NCI-H2227 (cell line): Measurements from ENCODE around the gene KCNT2.
"Not testable (repeated sequence)": the region's sequence is repeated elsewhere in the genome, so short reads cannot be mapped to it uniquely, and the experiment has no call there.

Experiments
- DNase-seq: peaks from one replicate; lab custom pipeline; 2025; ENCODE audit not compliant: unreplicated experiment; lab: John Stamatoyannopoulos, UW

The KCNT2 gene

DNA sequence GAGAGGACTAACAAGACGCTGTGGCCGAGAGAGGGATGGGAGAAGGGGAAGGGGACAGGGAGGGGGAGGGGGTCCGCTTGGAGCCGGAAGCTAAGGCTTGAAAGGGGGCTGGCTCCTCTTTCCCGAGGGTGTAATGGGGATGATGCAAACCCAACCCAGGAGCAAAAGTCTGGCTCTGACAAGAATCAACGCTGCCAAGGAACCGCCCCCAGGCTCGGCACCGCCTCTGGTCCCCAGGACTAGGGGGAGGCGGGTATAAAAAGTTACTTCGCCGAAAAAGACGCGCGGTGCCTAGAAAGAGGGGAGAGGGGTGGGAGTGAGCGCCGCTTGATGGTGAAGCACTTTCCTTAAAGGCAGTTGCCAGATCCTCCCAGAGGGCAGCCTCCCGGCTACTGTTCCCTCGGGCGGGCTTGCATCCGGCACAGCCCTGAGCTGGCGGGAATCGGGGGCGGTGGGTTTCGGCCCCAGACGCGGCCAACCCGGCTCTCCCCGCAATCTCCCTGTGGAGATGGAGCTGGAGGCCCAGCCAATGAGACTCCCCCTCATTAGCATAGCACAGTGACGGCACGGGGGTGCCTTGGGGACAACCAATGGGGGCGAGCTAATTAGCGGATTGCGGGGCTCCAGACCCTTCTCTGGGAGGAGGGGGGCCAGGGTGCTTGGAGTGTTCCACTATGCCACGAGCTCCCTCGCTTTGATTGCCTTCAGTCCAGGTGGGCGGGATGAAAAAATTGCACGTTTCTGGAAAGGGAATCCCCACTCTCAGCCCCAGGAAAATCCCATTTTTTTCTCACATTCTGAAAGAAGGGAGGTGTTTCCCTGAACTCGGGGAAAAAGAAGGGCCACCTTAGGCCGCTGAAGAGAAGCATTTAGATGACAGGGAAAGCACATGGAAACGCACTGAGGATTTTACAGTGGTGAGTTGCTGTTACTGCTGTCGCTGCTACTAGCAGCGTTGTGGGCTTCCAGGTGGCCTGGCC lies at the start of gene KCNT2:
KCNT2 (minus strand) TSS at position 51 of the 980 bp plus-strand sequence. CDS start 131 bp downstream, outside the sequence.
- DNase-seq, result peak; percentile 96

DNA sequence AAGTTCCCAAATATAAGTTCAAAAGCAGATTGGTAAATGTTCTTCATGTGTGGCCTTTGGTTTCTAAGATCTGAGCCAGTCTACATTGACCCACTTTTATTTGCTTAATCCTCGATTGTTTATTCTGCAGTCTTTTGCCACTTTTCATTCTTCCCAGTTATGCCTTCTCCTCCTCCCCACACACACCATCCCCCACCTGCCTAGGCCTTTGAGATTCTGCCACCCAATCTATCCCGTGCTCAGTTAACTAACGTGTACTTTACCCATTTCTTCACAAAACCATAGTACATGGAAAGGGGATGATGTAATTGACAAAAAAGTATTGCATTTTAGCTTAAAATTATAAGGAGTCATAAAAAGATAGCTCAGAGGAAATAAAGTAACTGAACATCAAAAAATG lies 47.3 kb upstream of the KCNT2 start:
- no peak for DNase-seq

DNA sequence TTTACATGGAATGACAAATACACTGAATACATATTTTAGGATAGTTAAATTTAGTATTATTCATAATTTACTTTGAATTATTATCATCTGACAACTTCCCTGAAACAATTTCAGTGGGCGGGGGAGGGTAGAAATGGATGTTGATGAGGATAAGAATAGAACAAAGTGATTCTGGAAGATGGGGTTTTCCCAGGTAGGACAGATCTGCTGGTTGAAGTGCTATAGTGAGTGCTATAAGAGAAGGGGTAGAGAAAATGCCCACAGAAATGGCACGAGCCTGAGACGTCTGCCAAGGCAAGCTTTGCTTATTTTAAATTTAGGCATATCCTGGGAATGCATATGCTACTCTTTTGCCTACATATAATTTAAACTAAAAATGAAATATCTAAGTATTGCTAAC lies 46.8 kb upstream of the KCNT2 start:
- no peak for DNase-seq

DNA sequence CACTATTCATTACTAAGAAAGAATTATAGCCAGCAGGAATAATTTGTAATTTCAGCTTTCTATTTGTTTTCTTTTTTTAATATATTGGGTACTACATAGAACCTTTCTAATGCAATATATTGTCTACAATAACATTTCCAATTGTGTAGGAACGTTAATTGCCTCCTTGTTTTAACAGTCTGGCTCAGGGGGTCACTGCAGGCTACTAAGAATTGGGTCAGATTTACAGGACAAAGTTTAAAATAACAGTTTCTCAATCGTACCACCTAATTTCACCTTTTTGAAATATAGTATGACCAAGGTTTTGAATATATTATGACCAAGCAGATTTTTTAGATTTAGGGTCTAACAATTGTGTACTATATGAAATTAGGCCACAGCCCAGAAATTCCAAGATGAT lies 46.0 kb upstream of the KCNT2 start:
- no peak for DNase-seq

DNA sequence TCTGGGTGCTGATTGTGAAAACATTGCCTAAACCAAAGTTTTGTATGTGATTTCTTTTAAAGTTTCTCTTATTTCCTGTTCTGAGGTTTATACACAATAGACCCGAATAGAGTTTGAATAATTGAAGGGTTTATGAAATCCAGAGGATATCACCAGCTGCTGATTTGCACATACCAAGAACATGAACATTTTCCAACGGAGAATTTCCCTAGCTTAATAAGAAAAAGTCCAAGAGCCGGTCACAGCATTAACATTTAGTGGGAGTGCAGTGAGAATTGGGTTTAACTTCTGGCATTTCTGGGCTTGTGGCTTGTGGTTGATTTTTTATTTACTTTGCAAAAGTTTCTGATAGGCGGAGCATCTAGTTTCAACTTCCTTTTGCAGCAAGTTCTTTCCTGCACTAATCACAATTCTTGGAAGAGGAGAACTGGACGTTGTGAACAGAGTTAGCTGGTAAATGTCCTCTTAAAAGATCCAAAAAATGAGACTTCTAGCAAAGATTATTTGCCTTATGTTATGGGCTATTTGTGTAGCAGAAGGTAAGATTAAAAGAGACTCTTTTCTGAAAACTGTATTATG lies 43.5 kb upstream of the KCNT2 start, which contains the start of gene CFH:
CFH (plus strand) TSS at position 407 of the 579 bp plus-strand sequence; CDS start at position 482, 75 bp downstream.
- DNase-seq, result no peak

DNA sequence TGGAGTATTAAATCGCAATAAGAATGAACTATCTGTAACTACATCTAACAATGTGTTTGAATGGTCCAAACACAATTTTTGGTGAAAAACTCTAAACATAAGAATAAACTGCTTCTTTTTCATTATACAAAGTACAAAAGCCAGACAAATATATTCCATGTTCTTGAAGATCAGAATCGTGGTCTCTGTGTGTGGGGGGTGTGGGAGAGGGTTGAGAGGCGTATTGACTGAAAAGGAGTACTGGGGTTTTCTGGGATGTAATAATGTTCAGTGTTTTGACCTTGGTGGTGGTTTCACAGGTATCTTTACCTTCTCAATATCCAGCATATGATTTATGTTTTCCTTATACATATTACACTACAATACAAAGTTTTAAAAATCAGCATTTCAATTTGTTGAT lies 42.8 kb upstream of the KCNT2 start:
- no peak for DNase-seq

DNA sequence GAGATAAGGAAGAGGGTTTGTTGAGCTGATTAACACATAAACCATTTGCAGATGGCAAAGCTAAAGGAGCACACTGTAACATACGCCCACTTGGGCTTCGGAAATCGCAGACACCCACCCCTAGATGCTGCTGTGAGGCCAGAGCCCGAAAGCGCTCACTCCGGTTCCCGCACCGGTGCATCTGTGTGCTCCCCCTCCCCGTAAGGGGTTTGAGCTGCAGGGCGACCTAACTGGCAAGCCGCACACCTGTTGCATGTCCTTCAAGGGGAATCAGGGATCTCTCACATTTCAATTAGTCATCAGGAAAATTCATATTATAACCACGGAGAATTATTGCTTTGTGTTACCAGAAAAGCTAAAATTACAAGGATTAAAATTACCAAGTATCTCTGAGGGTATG lies 42.2 kb upstream of the KCNT2 start:
- DNase-seq, result peak; percentile 60

DNA sequence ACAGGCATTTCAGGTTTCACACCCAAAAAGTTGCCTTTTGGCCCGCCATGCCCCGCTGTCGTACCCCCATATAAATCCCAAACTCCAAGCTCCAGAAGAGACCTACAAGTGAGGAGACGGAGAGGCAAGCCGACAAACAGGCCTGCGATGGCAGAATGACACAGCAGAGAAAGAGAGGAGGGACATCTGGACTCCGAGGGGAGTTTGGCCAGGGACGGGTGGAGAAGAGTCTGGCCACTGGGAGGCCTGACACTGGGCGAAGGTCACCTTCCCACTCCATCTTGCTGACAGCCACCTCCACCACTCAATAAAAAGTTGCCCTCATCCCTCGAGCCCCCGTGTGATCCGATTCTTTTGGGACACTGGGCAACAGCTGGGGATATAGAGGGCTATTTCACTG lies 41.8 kb upstream of the KCNT2 start:
- DNase-seq, result no peak

DNA sequence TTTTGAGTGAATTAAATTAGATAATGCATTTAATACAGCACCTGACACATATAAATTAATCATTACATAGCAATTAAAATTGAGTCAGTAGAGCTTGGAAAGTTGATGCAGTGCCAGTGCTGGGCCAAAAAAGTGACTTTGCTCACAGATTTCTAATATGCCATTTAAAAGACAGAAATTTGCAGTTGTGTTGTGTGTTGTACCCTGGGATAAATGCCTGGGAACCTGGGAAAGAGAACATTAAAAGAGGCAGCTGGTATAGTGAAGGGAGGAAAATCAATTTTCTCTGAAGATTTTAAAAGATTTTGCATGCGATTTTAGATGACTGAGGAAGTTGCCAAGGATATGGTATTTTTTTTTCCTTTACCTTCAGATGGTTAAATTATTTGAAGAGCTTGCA lies 32.7 kb upstream of the KCNT2 start:
- DNase-seq, result no peak

DNA sequence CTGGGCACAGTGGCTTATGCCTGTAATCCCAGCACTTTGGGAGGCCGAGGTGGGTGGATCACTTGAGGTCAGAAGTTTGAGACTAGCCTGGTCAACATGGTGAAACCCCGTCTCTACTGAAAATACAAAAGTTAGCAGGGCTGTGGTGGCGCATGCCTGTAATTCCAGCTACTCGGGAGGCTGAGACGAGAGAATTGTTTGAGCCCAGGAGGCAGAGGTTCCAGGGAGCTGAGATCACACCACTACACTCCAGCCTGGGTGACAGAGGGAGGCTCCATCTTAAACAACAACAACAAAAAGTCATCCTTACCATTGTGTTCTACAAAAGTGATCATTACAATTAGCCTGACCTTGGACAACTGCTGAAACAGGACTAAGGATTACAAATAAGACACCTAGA lies 31.1 kb upstream of the KCNT2 start:
- not testable (repeated sequence) for DNase-seq

DNA sequence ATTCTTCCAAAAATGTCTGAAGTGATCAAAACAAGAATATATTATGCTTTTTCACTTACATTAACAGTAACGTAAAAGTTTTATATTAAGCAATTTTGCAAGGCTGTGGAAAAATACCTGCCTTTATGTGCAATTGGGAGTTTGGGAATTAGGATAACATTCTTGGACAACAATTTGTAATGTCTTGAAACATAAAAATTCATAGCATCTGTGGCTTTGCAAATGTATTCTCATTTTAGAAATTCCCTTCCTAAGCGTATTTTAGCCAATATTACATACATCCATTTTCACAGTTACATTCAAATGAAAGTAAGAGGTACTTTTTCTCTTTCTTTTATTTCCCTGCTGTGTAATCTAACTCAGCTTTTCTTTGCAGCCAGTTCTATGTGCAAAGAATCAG lies 30.2 kb upstream of the KCNT2 start:
- DNase-seq, result no peak

DNA sequence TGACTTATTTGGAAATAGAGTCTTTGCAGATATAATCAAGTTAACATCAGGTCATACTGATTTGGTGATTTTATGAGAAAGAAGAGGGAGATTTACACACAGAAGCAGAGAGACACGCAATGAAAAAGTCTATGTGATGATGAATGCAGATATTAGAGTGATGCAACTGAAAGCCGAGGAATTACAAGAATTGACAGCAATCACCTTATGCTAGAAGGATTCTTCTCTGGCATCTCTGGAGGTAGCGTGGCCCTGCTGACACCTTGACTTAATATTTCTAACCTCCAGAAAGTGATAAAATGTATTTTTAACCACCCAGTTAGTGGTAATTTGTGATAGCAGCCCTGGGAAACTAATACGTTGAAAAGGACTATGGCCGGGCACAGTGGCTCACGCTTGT lies 29.4 kb upstream of the KCNT2 start:
- no peak for DNase-seq

DNA sequence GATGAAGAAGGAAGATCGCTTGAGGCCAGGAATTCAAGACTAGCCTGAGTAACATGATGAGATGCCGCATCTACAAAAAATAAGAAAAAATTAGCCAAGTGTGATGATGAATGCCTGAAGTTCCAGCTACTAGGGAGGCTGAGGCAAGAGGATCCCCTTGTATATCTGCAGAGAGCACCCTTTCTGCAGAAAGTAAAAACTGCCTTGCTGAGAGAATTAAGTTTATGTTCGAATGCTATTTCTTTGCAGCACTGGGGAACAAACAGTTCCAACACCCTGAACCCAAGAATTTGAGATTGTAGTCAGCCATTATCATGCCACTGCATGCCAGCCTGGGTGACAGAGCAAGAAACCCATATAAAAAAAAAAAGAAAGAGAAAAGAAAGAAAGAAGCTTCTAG lies 20.6 kb upstream of the KCNT2 start:
- DNase-seq, result no peak

DNA sequence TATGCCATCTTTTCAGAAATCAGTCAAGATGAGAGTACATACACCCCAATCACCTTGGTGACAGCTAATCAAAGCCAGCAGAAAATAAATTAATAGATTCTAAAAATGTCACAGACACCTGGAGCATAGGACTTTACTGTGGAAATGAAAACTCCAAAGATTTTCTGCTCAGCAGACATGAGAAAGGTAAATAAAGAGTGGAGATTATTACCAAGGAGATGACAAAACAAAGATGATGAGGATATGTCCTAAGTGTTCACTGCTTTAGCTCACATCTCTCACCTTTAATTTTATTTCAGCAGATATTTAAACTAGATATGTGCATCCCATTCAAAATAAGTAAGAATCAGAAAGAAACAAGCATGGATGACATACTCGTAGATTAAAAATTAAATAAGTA lies 14.8 kb upstream of the KCNT2 start:
- DNase-seq, result no peak

DNA sequence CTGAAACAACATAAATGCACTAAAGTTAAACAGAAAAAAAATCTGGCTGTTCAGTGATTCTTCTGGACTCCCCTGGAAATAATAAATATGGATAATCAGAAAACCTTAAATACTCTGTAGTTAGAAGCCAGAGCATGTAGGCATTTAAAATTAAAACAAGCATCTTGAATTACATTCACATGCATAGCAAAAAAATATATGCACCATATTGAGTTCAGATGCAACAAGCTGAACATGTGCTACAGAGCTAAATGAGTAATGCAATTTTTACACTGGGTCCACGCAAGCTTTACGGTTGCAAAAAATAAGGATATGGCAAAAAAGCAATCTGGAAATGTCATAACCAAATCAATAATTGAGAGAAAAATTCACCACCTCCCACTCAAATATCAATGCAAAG lies 11.5 kb upstream of the KCNT2 start:
- no peak for DNase-seq

DNA sequence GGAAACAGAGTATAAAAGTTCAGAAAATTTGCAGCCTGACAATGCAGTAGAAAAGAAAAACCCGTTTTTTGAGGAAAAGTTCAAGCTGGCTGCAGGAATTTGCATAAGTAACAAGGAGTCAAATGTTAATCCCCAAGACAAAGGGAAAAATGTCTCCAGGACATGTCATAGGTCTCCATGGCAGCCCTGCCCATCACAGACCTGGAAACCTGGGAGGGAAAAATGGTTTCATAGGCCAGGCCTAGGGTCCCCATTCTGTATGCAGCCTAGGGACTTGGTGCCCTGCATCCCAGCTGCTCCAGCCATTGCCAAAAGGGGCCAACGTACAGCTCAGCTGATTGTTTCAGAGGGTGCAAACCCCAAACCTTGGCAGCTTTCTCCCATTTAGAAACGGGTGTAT lies 3.6 kb upstream of the KCNT2 start:
- no peak for DNase-seq

DNA sequence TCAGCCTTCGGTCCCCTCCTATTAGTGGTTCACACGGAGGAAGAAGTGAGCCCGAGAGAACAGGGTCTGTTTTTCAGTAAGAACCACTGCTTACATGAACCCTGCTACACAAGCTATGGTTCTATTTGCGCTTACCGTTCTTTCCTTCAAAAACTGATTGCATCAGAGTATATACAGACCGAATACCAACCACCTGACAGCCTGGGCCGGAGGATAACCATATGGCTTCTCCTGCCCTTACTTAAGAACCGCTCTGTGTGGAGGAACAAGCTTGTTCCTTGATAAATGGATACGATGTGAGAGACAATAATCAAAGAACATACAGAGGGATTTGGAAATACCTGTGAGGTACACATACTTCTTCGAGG lies 1.1 kb upstream of the KCNT2 start:
- no peak for DNase-seq

DNA sequence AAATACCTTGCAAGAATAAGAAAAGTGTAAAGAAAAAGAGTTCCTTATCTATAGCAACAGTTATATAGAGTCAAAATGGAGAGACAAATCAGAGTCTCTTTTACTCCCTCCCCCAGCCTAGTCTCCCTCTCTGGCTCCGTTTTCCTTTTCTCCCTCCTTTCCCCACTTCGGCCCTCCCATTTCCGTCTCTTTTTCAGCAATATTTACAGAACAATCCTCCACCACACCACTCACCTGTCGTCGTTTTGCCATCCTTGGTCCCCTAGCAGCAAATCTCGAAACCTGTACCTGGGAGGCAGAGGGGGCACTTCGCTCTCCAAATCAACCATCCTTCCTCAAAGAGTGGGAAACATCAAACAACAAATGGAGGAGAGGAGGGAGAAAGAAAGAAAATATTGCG lies 259 bp downstream of the KCNT2 start:
- DNase-seq, result peak; percentile 66

DNA sequence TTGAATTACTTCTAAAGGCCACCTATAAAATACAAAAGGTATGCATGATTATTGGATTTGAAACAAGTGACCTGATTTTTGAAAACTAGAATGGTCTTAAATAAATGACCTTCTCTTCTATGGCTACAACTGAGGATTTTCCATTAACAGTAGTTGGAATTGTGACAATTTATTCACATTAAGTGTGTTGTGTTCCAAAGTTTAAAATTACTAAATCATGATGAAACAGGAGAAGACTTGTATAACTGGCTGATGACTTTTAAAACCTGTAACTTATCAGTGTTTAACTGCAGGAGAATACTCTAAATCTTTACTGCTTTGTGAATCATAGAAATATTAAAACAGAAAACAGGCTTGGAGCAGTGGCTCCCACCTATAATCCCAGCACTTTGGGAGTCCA lies 4.6 kb downstream of the KCNT2 start:
- no peak for DNase-seq

DNA sequence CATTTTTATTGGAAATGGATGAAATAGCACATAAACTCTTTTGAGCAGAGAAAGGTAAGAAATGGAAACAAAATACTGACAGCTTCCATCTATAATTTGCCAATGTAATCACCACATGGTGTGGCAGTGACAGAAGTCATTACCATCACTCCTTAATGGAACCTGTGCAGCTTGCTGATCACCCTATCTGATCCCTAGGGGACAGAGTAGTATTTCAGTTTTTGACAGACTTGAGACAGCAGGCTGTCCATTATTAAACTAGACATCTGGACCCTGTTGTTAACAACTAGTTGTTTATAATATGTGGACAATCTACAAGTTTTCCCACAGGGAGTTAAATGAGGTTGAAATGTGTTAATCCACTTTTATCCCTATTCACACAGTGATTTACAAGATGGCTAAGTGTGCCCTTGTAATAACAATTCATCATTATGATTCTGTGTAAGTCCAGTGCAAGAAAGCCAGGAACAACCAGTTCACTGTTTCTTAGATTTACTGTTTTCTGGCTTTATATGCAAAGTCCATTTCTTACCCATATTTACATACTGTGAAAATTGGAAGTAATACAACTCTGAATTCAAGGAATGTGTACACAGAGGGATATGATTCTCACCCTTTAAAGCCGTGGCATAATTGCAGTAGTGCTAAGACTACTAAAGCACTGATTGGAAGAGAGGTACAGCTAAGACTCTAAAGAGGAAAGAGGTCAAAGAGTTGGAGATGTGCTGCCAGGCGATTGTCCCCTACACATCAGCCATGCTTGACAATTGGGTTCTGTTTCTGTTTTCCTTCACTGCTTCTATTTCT lies 9.1 kb downstream of the KCNT2 start:
- no peak for DNase-seq

DNA sequence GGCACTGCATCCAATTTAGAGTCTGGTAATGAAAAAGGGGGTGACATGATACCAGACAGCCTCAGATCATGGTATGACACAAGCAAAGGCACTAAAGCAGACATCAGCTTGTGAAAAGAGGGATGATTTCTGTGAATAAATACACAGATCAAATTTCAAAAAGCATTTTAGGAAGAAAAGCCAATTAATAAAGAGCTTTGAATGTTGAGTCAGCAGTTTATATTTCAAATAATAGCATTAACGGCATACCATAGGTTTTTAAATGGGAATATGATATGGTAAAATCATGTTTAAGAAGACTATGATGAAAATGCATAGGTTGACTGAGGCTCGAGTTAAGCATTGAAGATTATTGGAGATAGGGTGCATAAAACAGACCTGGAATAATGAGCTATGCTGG lies 13.5 kb downstream of the KCNT2 start:
- no peak for DNase-seq

DNA sequence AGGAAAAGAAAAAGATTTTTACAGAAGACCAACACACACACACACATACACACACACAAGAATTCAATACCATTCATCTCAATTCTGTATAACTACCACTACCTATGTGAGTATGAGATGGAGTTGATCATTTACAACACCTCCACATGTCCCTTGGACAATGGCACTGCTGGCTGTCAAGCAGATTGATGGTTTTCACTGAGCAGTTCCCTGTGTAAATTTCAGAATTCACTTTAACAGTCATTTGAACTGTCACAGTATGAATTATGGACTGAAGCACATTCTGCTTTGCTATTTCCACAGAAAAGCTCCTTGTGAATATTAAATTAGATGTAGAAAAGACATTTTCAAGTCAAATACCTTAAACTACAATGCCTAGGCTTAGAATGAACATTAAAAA lies 14.3 kb downstream of the KCNT2 start:
- peak; percentile 43 for DNase-seq
